HuH-7 (cell line): ENCODE results near the gene CLEC16A.

Experiments
- DNase-seq: peaks from one replicate; pipeline ENCODE4 v3.0.0; 2011; ENCODE audit warnings: low spot score

The CLEC16A gene

GRCh38 chr16:10989559-10989958 lies 45.2 kb downstream of the CLEC16A start:
- no peak for DNase-seq

GRCh38 chr16:10990378-10990777 lies 46.0 kb downstream of the CLEC16A start:
- DNase-seq: no peak

- DNase-seq: no peak
These were observed 47.7 kb downstream of the CLEC16A start for GRCh38 chr16:10992112-10992511.

- DNase-seq: no peak
These were observed 48.4 kb downstream of the CLEC16A start for GRCh38 chr16:10992797-10993196.

GRCh38 chr16:10993649-10994048 lies 49.3 kb downstream of the CLEC16A start:
- DNase-seq: no peak

- DNase-seq: no peak
These were observed 50.2 kb downstream of the CLEC16A start for GRCh38 chr16:10994571-10994970.

- no peak for DNase-seq
These were observed 51.2 kb downstream of the CLEC16A start for GRCh38 chr16:10995565-10995964.

GRCh38 chr16:10997485-10997884 lies 53.1 kb downstream of the CLEC16A start:
- DNase-seq: no peak

GRCh38 chr16:10999300-10999699 lies 54.9 kb downstream of the CLEC16A start:
- DNase-seq: no peak

GRCh38 chr16:11001611-11002010 lies 57.2 kb downstream of the CLEC16A start:
- DNase-seq: no peak

- DNase-seq: no peak
These were observed 58.8 kb downstream of the CLEC16A start for GRCh38 chr16:11003141-11003540.

GRCh38 chr16:11004351-11004750 lies 60.0 kb downstream of the CLEC16A start:
- DNase-seq: no peak

- no peak for DNase-seq
These were observed 60.7 kb downstream of the CLEC16A start for GRCh38 chr16:11004973-11005610.

GRCh38 chr16:11005611-11005975 lies 61.2 kb downstream of the CLEC16A start:
- DNase-seq: no peak

GRCh38 chr16:11006656-11007055 lies 62.3 kb downstream of the CLEC16A start:
- DNase-seq: no peak

- no peak for DNase-seq
These were observed 63.4 kb downstream of the CLEC16A start for GRCh38 chr16:11007714-11008280.

GRCh38 chr16:11009027-11009755 lies 64.8 kb downstream of the CLEC16A start:
- no peak for DNase-seq

GRCh38 chr16:11010575-11011221 lies 66.3 kb downstream of the CLEC16A start:
- DNase-seq: no peak

- no peak for DNase-seq
These were observed 67.0 kb downstream of the CLEC16A start for GRCh38 chr16:11011326-11011725.

- no peak for DNase-seq
These were observed 68.5 kb downstream of the CLEC16A start for GRCh38 chr16:11012841-11013240.

GRCh38 chr16:11014136-11014535 lies 69.8 kb downstream of the CLEC16A start:
- DNase-seq: no peak

- DNase-seq: no peak
These were observed 70.7 kb downstream of the CLEC16A start for GRCh38 chr16:11015076-11015475.

- no peak for DNase-seq
These were observed 71.2 kb downstream of the CLEC16A start for GRCh38 chr16:11015607-11016006.
